ENCODE data around the gene KDM3A. TPM values are rescaled to one million over a fixed set of nuclear protein-coding genes. Genes with fewer than 3 reads are reported as not detected.
"Not testable (repeated sequence)": the region's sequence is repeated elsewhere in the genome, so short reads cannot be mapped to it uniquely, and the experiment has no call there.

The KDM3A gene
- polyA plus RNA-seq, 1 of the 3 experiments (the other 2 are of a cell fraction): 13.7 TPM

DNA sequence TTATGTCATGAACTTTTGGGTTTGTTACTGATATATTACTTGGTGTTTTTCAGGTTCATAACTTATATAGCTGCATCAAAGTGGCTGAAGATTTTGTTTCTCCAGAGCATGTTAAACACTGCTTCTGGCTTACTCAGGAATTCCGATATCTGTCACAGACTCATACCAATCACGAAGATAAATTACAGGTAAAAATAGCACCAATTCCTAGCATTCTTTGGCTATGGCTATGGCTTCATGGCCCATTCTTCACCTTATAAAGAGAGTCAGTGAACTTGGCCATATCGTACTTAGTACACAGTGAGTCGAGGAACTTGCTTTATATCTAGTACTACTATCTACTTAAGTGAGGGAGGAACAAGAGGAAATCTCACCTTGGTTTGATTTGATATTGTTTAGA lies 49.9 kb downstream of the KDM3A start:
- POLR2A ChIA-PET: no interaction called here

DNA sequence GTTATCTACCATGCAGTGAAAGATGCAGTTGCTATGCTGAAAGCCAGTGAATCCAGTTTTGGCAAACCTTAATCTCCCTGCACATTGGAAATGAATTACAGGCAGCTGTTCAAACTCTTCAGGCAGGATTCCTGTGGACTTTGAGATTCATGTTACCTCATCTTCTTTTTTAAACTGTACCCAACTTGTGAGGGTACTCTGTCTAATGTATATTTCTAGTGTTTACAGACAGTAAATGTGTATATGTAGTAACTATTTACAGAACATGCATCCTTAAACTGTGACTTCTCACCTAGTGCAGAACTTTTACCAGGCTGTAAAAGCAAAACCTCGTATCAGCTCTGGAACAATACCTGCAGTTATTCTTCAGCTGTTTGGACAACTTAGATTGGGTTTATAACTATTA lies 50.9 kb downstream of the KDM3A start:
- TF ChIP-seq RCOR1 (IDR thresholded peaks at IDR 0.05; ENCODE audit: low read length) (no peak), CHD2 (IDR thresholded peaks at IDR 0.05; ENCODE audit: low read length, partially characterized antibody) (no peak), REST (IDR thresholded peaks at IDR 0.05; ENCODE audit: low read depth, low read length) (no peak), MXI1 (IDR thresholded peaks at IDR 0.05; ENCODE audit: low read depth, low read length) (no peak), YY1 (IDR thresholded peaks at IDR 0.05; ENCODE audit: low read depth) (no peak), FOXJ3 (CRISPR knock-in tag; IDR thresholded peaks at IDR 0.05) (no peak), FOSL2 (IDR thresholded peaks at IDR 0.05; ENCODE audit: borderline replicate concordance, low read depth) (no peak), NFIC (IDR thresholded peaks at IDR 0.05; ENCODE audit: borderline replicate concordance) (no peak)
- TF ChIP-seq, protein P1, sequence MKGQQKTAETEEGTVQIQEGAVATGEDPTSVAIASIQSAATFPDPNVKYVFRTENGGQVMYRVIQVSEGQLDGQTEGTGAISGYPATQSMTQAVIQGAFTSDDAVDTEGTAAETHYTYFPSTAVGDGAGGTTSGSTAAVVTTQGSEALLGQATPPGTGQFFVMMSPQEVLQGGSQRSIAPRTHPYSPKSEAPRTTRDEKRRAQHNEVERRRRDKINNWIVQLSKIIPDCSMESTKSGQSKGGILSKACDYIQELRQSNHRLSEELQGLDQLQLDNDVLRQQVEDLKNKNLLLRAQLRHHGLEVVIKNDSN (IDR thresholded peaks at IDR 0.05; ENCODE audit: borderline replicate concordance, low read depth): no peak
- Histone ChIP-seq H3K9me3 (no peaks in the 10 kb centered on the region), H3K4me3 (ENCODE audit: low read depth in 2 of 2, low read length in 1 of 2) (no peak overlapping the region), H3K79me2 (ENCODE audit: insufficient read depth) (no peaks in the 10 kb centered on the region), H3K27ac (ENCODE audit: low read depth in 2 of 2, low read length in 1 of 2) (no peak overlapping the region; a peak in 1 of 4 replicates), H3K27me3 (ENCODE audit: insufficient read depth) (no peaks in the 10 kb centered on the region), H3K4me2 (no peak overlapping the region), H3K9ac (no peak overlapping the region), H3K4me1 (ENCODE audit: control insufficient read depth in 1 of 2, insufficient read depth in 2 of 2, low read depth in 1 of 2, low read length in 1 of 2) (no peaks in the 10 kb centered on the region; a peak in 2 of 4 replicates), H3K9me2 (no peaks in the 10 kb centered on the region), H4K20me1 (ENCODE audit: insufficient read depth) (no peaks in the 10 kb centered on the region), H3K36me3 (replicated peaks in 1 of 2; ENCODE audit: control insufficient read depth in 1 of 2, insufficient read depth in 2 of 2, low read length in 1 of 2) (peaks cover 77 to 84% of the 10 kb centered on the region in 2 experiments), H2AFZ (ENCODE audit: low read depth) (no peak overlapping the region), H3F3A (replicated peaks; ENCODE audit: insufficient read depth) (peaks cover 10% of the 10 kb centered on the region)
- CTCF ChIA-PET: interaction anchor here (0.5 kb wide), 1 partner anchor 149 kb away, joined by 3 read pairs; no protein-coding TSS in a partner anchor
- 100% methylated on average over 1 of the region's 1 CpG for WGBS (ENCODE audit: low lambda C conversion rate)
- no peak for DNase-seq
- POLR2A ChIA-PET: no interaction called here

More for the DNA sequence above, 49.9 kb downstream of the KDM3A start:
- Histone ChIP-seq H3K4me3 (ENCODE audit: low read depth in 2 of 2, low read length in 1 of 2) (no peak overlapping the region), H3K4me2 (no peak overlapping the region), H3K9me2 (no peaks in the 10 kb centered on the region), H3K79me2 (ENCODE audit: insufficient read depth) (no peaks in the 10 kb centered on the region), H3K36me3 (replicated peaks in 1 of 2; ENCODE audit: control insufficient read depth in 1 of 2, insufficient read depth in 2 of 2, low read length in 1 of 2) (peaks cover 81% of the 10 kb centered on the region in 2 experiments), H3K27ac (ENCODE audit: low read depth in 2 of 2, low read length in 1 of 2) (no peak overlapping the region), H2AFZ (ENCODE audit: low read depth) (no peak overlapping the region), H3K9ac (no peak overlapping the region), H3K9me3 (no peaks in the 10 kb centered on the region), H3F3A (replicated peaks; ENCODE audit: insufficient read depth) (peaks cover 10% of the 10 kb centered on the region), H3K4me1 (ENCODE audit: control insufficient read depth in 1 of 2, insufficient read depth in 2 of 2, low read depth in 1 of 2, low read length in 1 of 2) (no peaks in the 10 kb centered on the region; a peak in 1 of 4 replicates), H3K27me3 (ENCODE audit: insufficient read depth) (no peaks in the 10 kb centered on the region), H4K20me1 (ENCODE audit: insufficient read depth) (no peaks in the 10 kb centered on the region)
- CTCF ChIA-PET: interaction anchor here (1.1 to 1.3 kb wide), 2 partner anchors 11 to 118 kb away, joined by 4 read pairs; no protein-coding TSS in a partner anchor
- 84% methylated on average over 4 of the region's 4 CpGs for WGBS (ENCODE audit: low lambda C conversion rate)
- TF ChIP-seq CHD2 (IDR thresholded peaks at IDR 0.05; ENCODE audit: low read length, partially characterized antibody): no peak
- TF ChIP-seq POLR2AphosphoS5 (IDR thresholded peaks at IDR 0.05; ENCODE audit: low read depth, low read length): no peak
- TF ChIP-seq PBX3 (IDR thresholded peaks at IDR 0.05): peak; percentile 32; the same call in 1 of the 2 replicates
- no peak for TF ChIP-seq SMC3 (IDR thresholded peaks at IDR 0.05; ENCODE audit: low read depth, low read length)
- no peak for DNase-seq

- H4K20me1 ChIP-seq (ENCODE audit: insufficient read depth); POLR2A ChIA-PET: not testable (repeated sequence)
Observed at GRCh38 chr2:86496391-86496790, 55.2 kb downstream of the KDM3A start.

More at GRCh38 chr2:86496391-86496790, 55.2 kb downstream of the KDM3A start:
- DNase-seq; H3K4me2 ChIP-seq; H2AFZ ChIP-seq (ENCODE audit: low read depth); H3K27ac ChIP-seq (ENCODE audit: low read depth in 2 of 2, low read length in 1 of 2); H3K9me3 ChIP-seq; H3K9me2 ChIP-seq; H3K79me2 ChIP-seq (ENCODE audit: insufficient read depth); H3K4me3 ChIP-seq (ENCODE audit: low read depth in 2 of 2, low read length in 1 of 2); H3F3A ChIP-seq (replicated peaks; ENCODE audit: insufficient read depth); H3K4me1 ChIP-seq (ENCODE audit: control insufficient read depth in 1 of 2, insufficient read depth in 2 of 2, low read depth in 1 of 2, low read length in 1 of 2); H3K9ac ChIP-seq; H3K27me3 ChIP-seq (ENCODE audit: insufficient read depth): not testable (repeated sequence)
- H3K36me3 ChIP-seq (replicated peaks in 1 of 2; ENCODE audit: control insufficient read depth in 1 of 2, insufficient read depth in 2 of 2, low read length in 1 of 2): peaks cover 47 to 86% of the 10 kb centered on the region in 2 experiments
- CTCF ChIA-PET: interaction anchor here (1.1 kb wide), 1 partner anchor 11 kb away, joined by 3 read pairs; no protein-coding TSS in a partner anchor
- 91% methylated on average over 3 of the region's 3 CpGs for WGBS (ENCODE audit: low lambda C conversion rate)
